ENCODE data around the gene EIF4EBP2. TPM values are rescaled to one million over a fixed set of nuclear protein-coding genes. Genes with fewer than 3 reads are reported as not detected.
A peak's percentile ranks its signal among the peaks of the same experiment; 100 is the strongest.

Gene EIF4EBP2, protein sequence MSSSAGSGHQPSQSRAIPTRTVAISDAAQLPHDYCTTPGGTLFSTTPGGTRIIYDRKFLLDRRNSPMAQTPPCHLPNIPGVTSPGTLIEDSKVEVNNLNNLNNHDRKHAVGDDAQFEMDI
- 88.2 TPM for total RNA-seq

- DNase-seq (ENCODE audit: low spot score), result peak; percentile 98
Measured at GRCh38 chr10:70404036-70404786, at the start of gene EIF4EBP2. EIF4EBP2 (plus strand) TSS chr10:70404145; CDS start chr10:70404402, 257 bp downstream.

- DNase-seq (ENCODE audit: low spot score), result no peak
Measured at GRCh38 chr10:70354556-70354955, 49.4 kb upstream of the EIF4EBP2 start.

GRCh38 chr10:70355051-70356021 is 48.6 kb upstream of the EIF4EBP2 start:
- DNase-seq (ENCODE audit: low spot score), result no peak

DNA sequence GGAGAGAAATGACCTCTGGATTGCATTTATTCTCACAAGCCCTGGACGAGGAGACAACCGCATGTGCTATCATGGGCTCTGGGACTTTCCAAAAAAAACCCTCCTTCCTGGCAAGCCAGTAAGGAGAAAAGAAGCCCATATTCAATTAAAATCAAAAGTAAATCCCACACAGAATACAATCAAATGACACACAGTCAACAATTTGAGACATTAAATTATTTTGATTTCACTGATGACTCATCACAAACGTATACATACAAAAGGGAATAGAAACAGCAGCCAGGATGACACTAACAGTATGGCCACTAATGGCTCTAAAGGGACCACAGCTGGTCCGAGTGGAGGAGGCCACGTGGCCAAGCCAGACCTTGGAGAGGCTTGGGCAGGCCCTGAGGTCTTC is 46.4 kb upstream of the EIF4EBP2 start:
- DNase-seq (ENCODE audit: low spot score), result no peak

GRCh38 chr10:70358446-70358845 is 45.5 kb upstream of the EIF4EBP2 start:
- DNase-seq (ENCODE audit: low spot score), result no peak

DNA sequence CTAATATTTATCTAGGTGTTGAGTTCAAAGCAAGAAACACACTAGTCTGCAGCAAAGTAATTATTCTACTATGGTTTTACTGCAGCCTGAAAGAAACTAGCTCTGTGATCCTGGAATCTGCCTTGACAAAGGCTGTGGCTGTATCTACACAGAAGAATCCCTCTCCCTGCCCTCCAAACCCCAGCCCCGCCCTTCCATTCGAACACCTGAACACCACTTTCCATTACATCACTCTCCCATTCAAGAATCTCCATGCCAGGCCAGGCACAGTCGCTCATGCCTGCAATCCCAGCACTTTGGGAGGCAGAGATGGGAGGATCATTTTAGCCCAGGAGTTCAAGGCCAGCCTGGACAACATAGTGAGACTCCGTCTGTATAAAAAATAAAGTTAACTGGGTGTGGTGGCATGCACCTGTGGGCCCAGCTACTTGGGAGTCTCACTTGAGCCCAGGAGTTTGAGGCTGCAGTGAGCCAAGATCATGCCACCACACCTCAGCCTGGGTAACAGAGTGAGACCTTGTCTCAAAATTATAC is 44.9 kb upstream of the EIF4EBP2 start:
- no peak for DNase-seq (ENCODE audit: low spot score)

DNA sequence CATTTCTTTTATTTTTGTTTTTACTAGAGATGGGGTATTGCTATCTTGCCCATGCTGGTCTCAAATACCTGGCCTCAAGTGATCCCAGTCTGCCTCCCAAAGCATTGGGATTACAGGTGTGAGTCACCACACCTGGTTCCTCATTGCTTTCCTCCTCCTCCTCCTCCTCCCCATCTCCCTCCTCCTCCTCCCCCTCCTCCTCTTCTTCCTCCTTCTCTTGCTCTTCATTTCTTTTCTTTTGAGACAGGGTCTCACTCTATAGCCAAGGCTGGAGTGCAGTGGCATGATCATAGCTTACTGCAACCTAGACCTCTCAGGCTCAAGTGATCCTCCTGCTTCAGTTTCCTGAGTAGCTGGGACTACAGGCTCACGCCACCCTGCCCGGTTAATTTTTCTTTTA is 43.7 kb upstream of the EIF4EBP2 start:
- DNase-seq (ENCODE audit: low spot score), result no peak

- no peak for DNase-seq (ENCODE audit: low spot score)
Measured at GRCh38 chr10:70362328-70362727, 41.6 kb upstream of the EIF4EBP2 start.

DNA sequence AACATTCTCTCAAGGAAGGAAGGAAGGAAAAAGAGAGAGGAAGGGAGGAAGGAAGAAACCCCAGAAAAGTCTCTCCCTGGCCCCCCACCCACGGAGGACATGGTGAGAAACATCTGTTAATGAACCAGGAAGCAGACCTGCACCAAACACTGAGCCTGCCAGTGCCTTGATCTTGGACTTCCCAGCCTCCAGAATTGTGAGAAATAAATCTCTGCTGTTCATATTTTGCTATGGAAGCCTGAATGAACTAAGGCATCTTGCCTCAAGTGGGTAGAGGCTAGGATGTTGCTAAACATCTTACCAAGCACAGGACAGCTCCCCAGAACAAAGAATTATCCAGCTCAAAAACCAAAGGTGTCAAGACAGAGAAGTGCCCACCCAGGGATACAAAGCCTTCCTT is 40.7 kb upstream of the EIF4EBP2 start:
- no peak for DNase-seq (ENCODE audit: low spot score)

DNA sequence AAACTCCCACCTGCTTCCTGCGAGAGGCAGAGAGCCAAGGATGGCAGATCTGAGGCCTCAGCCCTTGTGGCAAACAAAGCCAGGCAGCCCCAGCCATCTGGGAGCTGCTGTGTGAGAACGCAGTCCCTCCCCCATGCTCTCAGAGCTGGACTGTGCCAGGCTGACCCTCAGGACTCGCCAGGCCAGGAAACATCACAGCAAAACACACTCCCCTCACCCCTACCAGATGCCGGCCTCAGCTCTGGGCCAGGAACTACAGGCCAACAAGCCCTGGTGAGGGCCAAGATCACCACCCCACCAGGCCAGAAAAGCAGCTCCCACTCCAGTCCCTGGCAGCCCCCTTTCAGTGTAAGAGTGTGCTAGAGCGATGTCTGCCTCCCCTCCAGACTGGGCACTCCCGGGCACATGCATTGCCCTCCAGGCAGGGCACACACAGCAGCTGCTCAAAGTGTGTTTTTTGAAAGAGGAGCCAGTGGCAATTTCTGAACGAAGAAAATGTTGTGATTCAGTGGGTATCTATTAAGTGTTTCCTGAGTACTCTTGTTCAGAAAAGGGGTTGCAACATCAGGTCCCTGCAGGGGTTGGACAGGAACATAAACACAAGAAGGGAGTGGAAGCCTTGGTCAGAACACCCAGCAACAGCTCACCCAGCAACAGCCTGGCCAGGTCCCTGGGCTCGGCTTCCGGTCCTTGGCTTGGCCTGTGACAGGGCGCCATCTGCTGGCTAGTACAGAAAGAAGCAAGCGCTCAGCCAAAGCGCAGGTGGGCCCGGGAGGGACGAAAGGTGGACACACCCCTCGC is 39.8 kb upstream of the EIF4EBP2 start:
- DNase-seq (ENCODE audit: low spot score), result peak; percentile 93

- no peak for DNase-seq (ENCODE audit: low spot score)
Measured at GRCh38 chr10:70364772-70365091, 39.2 kb upstream of the EIF4EBP2 start.

- peak; percentile 33 for DNase-seq (ENCODE audit: low spot score)
Measured at GRCh38 chr10:70367195-70367796, 36.6 kb upstream of the EIF4EBP2 start.

- no peak for DNase-seq (ENCODE audit: low spot score)
Measured at GRCh38 chr10:70368774-70369482, 35.0 kb upstream of the EIF4EBP2 start.

- no peak for DNase-seq (ENCODE audit: low spot score)
Measured at GRCh38 chr10:70369498-70370018, 34.4 kb upstream of the EIF4EBP2 start.

GRCh38 chr10:70370766-70371165 is 33.2 kb upstream of the EIF4EBP2 start:
- no peak for DNase-seq (ENCODE audit: low spot score)

DNA sequence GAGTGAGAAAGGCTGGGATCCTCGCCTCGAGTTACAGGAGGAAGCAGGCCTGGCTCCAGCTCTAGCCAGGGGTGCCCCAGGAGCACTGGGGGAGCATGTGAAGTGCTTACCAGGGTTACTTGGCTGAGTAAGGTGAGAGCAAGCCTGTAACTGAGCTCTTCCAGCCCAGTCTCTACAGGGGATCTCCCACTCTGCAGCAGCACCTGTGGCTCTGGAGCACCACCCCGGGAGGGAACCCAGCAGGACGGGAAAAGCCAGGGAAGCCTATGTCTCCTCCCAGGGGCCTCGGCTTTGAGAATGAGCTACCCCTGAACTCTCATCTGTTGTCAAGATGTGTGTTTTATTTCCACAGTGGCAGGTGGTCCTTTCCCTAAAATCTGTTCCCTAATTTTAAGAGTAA is 32.1 kb upstream of the EIF4EBP2 start:
- DNase-seq (ENCODE audit: low spot score), result no peak

GRCh38 chr10:70374775-70375614 is 28.9 kb upstream of the EIF4EBP2 start:
- no peak for DNase-seq (ENCODE audit: low spot score)

- DNase-seq (ENCODE audit: low spot score), result no peak
Measured at GRCh38 chr10:70376436-70377378, 27.2 kb upstream of the EIF4EBP2 start.

Measured in mucosa of gallbladder (tissue), 1 donor.